Measurements from ENCODE around the gene PPFIA2.
A peak's percentile ranks its signal among the peaks of the same experiment; 100 is the strongest.

PPFIA2 gene

DNA sequence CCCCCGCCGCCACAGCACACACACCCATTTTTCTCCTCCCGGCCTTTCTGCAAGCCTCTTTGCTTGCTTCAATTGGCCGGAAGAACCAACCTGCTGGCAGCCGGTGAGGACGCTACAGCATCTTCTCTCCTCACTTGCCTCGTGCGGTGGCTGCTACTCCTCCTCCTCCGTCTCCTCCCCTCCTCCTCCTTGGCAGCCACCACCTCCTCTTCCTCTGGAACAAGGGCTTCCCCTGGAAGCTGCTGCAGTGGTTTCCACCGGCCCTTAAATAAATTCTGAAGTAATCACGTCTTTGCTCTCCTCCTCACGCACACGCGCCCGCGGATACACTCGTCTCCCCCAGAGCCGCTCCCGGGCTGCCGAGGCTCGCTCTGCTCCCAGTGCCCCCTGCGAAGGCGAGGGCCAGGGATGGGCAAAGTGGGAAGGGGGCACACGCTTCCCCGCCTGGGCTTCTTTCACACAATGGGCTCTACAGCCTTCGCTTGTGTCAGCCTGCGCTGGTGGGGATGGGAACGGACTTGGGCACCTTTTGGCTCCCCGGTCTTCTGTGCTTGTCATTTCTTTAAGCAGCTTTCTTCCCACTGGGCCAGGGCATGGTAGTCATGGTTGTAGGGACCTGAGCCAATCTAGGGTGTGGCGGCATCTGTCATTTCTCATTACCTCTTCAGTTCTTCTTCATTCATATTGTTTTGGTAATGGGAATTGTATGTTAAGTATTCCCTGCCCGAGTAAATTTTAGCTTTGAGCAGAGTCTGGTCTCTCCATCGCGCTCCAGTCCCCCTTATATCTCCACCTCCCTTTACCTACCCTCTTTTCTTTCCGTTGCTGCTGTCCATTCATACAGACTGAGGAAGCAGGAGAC is at the start of gene PPFIA2:
PPFIA2 (minus strand) TSS at position 161 of the 862 bp plus-strand sequence.
- DNase-seq: peak; percentile 5 to 30

DNA sequence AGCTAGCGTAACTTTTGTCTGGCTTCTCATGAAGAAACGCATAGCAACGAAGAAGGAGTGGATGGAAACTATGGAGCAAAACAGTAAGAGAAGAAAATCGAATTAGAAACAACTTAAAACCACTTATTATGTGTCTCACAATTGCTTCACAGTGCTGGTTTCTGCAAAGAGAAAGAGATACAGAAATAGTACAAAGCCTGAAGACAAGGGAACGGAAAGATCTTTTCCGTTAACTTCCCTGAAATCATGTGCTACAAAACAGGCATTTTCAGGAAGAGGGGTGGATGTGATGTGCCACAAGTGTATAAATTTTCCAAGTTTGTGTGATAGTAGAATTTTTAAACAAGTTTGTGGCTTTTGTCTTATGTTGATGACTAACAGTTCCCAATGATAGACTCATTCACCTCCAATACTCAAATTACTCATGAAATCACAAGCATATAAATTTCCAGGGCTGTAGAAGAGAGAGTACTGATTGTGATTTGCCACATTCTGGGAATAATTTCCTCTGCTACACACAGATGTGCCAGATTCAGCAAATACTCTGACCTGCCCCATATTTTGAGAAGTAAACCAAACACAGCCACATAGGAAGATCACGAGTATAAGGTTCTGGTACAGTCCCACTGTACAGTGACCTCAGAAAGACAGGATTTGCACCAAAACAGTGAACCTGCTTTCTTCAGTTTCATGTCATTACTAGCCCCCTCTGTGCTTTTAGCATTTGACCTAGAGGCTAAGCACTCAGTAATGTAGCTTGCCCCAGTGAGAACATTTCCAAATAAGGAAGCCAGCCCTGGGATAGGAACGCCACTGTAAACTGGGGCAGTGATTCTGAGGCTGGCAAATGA is 41.4 kb upstream of the PPFIA2 start:
- DNase-seq: no peak

DNA sequence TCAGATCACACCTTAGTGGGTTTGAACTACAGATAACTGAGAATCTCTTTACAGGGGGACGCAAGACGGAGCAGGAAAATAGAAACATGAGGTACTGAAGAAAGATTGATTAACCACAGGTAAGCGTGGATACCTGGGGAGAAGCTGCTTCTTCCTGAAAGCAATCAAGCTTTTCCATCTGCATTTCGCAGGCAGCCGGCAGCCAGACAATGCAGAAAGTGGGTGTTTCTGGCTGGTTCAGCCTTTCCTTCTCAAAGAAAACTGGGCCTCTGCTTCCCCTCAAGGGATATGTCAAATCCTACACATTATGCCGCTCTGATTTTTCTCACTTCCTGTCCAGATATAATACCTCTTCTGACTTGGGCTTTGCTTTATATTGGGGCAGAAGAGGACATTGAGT is 39.1 kb upstream of the PPFIA2 start:
- DNase-seq: no peak

DNA sequence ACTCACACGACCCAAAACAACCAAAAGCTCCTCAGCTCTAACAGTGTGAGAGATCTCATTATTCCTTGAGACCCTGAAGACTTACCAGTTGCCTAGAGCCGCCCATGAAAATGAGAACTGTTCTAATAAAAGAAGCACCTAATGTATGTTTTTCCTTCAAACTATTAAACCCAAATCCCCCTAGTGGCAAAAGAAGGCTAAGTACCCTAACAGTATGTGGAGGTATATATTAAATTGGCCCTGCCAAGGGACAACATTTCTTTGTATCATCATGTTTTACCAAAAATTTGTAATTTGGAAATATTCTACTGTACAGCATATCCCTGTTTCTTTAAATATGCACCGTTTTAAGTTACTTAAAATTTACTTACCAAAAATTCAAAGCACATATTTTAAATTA is 38.0 kb upstream of the PPFIA2 start:
- no peak for DNase-seq

DNA sequence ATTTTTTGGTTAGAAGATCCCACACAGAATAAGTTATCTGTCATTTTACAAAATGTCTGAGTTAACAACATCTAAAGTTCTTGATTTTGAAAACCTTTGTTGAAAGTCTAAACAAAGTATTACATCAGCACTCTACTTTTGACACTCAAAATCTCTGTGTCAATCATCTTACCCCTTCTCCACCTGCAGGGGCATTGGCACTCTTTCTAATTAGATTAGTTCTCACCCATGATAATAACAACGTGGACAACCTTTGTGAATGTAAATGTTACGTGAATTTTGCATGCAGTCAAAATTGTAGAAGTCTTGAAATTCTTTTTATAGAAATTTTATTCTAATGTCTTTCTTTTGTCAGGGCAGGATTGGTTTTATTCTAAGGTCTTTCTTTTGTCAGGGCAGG is 33.5 kb upstream of the PPFIA2 start:
- no peak for DNase-seq

DNA sequence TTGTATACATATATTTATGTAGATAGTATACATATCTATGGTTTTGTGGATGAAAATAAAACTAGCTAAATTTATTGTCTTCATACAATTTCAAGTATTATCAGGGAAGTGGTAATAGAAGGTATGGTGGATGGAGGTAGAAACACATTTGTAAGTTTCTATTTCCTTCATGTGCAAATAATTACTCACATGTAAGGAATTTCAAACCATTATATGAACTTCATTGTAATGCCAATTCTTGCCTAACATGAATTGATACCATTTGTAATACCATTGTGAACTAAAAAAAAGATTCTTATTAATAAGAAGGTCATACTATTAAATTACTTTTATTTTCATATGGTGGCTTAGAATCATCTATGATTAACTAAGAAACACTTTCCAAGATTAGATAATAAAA is 20.1 kb upstream of the PPFIA2 start:
- DNase-seq: no peak

DNA sequence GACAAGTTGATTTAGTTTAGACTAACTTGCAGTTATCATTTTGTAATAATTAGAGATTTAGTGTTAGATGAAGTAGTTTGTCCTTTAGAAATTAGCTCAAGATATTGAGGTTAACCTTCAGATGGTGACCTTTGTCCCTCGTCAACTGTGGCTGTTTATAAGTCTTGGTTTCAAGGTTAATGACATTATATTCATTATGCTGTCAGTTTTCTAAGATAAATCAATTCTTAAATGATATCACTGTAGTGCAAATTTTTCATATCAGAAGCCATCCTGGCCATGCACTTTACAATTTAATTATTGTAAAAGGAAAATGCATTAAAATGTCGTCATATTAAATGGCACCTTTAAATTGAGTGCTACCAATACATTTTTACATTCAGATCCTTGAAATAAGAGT is 19.6 kb upstream of the PPFIA2 start:
- no peak for DNase-seq

DNA sequence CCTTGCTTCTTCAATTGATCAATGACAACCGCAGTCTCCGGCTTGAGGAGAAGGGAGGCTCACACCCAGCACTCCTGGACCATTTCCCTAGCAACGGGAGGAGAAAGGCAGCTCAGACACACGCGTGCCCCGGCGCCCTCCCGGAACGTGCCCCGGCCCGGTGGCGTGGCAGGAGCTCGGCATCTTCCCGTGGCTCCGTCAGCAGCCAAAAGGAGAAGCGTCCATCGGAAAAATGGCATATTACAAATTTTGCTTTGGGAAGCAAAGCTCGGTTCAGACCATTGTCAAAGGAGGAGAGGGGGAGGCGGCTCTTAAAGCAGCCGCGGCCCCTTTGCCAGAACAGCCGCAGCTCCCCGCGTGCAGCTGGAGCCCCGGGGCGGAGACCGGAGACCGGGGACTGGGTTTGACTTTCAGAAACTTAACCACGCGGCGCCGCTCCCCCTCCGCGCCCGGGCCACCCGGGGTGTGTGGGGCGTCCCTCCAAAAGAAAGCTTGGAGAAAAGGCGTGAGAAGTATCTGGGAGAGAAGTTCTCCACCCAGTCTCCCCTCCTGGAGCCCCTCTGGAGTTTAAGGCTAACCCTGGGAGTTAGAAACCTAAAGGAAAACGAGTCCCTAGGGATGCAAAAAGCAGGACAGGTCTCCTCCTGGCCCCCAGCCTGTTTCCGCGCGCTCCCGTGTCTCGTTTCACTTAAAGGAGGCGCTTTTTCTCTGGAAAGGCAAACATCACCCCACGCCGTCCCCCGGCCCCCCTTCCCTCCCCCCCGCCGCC is 545 bp downstream of the PPFIA2 start:
- peak; percentile 13 to 16 for DNase-seq

DNA sequence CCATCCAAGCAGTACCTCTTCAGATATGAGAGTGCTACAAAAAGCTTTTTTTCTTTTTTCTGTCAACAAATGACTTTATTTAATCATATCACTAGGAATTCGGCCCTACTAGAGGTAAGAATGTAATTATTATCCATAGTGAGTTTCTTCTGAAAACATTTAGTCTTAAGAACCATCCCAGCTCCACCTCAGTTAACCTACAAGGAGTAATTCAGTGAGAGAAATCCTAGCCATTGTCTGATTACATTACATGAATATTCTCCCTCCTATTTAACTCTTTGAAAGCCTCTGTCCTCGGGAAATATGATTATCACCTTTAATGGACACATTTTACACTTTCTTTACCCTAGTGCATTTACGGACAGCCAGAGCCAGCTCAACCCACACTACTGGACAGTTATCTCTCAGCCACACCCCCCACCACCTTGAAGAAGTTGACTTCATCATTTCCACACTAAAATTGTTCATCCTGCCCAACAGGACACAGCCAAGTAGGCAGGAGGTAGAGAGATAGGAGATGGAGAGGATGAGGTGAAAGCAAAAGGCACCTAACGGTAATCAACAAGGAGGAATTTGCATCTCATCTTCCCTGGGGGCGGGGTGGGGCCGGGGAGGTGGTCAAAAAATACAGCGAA is 1.3 kb downstream of the PPFIA2 start:
- DNase-seq: no peak

DNA sequence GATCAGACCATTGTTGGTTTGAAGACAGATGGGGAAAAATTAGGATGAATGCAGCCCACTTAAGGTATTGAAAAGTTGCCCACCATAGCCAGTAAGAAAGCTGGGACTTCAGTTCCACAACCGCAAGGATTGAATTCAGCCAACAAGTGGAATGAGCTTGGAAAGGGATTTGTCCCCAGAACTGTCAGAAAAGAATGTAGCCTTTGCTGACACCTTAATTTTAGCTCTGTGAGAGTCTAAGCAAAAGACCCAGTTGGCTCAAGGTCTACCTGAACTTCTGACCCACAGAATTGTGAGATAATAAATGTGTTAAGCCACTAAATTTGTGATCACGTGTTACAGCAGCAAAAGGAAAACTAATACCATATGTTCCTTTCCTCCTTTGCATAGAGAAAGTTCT is 29.4 kb downstream of the PPFIA2 start:
- no peak for DNase-seq

DNA sequence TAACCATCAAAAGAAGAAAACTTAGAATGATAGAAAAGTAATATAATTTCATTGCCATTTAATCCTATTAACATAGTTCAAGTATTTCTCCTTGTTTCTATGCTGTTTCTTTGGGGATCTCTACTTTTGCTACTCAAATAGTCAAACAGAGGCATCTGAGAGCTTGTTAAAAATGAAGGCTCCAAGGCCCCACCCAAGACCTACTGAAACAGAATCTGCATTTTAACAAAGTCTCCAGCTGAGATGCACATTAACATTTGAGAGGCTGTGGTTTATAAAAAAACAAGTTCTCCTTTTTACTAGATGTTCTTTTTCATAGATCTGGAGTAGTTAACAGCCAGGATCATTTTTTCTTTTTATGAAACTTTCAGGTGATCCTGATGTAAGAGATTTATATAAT is 31.8 kb downstream of the PPFIA2 start:
- DNase-seq: no peak

DNA sequence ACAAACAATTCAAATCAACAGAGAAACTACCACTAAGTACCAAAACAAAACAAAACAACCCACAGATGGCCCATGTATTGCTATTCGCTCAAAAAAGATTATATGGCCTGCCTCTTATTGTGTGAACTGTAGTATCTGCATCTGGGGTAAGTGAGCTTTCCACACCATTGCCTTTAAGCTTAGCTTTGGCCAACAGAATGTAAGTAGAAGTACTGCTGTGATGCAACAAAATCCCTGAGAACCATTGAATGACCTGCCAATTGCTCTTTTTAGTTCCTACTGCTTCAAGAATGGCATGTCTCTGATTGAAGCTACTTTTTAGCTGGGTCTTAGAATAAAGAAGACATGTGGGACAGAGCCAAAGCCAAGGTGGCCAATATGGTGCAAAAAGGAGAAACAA is 32.5 kb downstream of the PPFIA2 start:
- DNase-seq: no peak

DNA sequence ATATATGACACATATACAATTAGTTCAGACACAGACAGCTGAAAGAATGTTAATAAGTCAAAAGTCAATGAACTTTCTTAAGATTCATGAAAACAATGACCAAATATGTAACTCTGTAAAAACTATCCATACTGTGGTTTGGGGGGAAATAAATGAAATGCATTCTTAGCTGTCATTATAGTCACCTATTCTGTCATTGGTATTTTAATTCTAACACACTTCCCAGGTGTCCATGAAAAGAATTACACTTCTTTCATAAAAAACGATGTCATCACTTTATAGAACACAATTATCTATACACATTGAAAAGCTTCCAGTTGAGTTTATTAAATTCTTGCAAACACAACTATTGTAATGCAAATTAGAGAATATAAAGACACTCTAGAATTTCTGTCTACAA is 35.8 kb downstream of the PPFIA2 start:
- DNase-seq: no peak

DNA sequence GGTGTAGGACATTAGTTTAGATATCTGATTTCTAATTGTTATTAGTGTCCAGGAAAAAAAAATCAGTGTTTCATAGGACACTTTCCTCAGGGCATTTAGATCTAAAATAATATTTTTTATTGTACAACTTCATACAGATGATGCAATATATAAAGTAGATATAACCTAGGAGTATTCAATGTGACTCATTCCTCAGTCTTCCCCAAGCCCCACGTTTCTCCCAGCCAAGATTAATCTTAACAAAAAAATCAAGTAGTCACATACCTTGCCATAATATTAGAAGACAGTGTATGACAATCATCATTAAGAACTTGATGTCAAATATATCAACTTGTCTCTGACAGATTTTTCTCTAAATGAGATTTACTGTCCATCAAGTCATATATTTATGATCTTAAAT is 37.1 kb downstream of the PPFIA2 start:
- DNase-seq: no peak

DNA sequence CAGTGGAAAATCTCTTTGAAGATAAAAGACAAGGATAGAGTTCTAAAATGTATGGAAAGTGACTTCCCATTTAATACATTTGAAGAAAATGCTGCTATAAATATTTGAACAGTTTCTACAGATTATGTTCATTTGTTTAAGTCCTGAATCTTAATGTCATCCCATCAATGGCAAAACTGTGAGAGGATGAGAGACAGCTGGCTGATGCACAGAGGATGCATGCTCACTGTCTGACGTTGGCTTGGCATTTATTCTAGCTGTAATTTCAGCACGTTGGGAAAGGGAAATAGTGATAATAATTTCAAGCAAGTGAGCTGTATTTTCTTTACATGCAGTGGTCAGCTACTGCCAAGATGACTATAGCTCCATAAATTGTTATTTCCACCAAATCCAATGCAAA is 40.5 kb downstream of the PPFIA2 start:
- DNase-seq: no peak

DNA sequence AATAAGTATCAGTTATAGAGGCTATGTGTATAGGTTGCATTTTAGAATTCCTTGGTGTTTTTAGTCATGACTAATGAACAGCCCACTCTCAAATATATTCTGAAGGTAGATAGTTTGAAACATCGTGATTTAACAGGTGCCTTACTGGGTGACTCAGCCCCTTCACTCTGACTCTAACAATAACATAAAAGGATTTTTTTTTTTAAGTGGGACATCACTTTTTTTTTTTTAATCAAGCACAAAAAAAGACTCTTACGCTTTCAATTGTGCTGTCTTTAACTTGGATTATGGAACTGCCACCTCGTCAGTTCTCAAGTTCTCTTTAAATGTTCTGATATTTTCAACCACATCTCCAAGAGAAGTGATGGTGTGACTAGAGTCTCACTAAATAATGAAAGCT is 46.6 kb downstream of the PPFIA2 start:
- no peak for DNase-seq

DNA sequence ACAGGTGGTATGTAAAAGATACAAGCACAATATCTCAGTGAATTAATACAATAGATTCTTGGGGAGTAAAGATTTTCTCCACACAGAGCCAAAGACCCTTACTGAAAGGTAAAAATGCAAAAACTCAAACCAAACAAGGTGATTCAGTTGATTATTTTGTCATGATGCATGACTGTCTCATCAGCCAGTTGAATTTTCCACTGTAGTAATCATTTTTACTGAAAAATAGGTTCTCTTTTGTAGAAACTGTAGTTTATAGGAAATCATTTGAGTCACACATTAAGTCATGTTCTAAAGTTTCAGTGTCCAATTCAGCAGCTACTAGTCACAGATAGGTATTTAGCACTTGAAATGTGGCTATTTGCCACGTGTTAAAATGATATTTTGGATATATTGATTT is 53.6 kb downstream of the PPFIA2 start:
- DNase-seq: no peak

DNA sequence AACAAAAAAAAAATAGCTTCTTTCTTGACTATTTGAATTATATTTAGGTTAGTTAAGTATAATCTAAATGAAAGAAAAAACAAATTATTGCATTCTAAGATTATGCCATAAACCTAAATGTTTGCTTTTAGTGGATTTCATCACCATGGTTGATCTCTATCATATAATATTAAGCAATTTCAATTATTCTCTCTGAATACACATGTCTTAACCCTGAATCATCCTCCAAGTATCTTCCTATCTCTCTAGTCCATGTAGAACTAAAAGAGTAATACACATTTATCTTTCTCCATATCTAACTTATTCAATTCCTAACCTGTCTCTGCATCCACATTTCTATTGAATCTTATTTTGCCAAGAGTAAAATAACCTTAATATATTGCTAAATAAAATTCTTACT is 59.6 kb downstream of the PPFIA2 start:
- DNase-seq: no peak

DNA sequence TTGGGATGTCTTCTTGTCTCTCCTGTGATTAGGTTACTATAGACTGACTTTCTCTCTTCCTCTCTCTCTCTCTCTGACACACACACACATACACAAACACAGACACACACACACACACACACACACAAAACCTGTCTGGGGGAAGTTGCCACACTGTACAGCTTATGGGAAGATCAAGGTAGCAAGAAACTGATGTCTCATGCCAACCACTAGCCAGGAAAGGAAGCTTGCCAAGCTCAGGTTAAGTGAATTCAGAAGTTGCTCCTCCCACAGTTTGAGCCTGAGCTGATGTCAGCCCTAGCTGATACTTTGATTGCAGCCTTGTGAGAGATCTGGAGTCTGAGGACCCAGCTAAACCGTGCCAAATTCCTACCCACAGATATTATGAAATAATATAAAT is 67.1 kb downstream of the PPFIA2 start:
- DNase-seq: no peak

DNA sequence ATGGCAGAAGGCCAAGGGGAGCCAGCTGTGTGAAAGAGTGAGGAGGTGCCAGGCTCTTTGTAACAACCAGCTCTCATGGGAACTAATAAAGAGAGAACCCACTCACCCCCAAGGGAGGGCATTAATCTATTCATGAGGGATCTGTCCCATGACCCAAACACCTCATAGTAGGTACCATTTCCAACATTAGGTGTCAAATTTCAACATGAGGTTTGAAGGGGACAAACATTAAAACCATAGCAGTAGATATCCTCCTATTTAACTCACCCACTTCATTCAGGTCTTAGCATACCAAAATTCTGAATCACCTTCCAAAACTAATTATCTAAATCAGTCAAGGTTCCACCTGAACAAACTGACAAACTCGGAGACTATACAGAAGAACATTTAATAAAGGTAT is 75.3 kb downstream of the PPFIA2 start:
- DNase-seq: no peak

DNA sequence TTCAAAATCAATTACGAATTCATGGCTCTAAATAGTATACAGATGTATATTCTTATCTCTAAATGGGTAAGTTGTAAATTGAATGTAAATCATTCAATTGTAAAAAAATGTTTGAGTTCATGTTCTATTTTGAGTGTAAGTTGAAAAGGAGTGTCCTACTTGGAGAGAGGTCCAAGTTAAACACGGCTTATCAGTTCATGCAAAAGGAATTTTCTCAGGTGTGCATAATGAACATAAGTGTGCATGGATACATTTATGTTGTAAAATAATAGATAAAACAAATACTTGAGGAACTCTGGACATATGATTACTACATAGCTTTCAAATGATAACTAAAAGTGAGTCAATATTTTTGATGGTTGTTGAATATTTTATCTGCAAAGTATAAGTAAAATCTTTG is 79.5 kb downstream of the PPFIA2 start:
- no peak for DNase-seq

DNA sequence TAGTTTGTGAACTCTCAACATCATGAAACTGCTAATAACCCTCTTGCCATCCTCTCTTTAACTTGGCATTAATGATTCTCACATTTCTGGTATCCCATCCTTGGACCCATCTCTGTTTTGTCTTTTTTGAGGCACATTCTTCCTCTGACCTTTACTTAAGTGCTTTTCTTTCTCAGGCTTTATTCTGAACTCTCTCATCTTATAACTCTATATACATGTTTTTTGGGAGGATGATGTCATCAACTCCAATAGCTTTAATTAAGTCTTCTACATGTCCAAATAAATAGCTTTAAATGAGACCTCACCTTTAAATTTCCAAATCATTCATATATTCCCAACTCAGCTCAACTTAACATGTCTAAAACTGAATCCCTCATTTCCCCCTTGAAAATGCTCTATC is 88.4 kb downstream of the PPFIA2 start:
- no peak for DNase-seq

DNA sequence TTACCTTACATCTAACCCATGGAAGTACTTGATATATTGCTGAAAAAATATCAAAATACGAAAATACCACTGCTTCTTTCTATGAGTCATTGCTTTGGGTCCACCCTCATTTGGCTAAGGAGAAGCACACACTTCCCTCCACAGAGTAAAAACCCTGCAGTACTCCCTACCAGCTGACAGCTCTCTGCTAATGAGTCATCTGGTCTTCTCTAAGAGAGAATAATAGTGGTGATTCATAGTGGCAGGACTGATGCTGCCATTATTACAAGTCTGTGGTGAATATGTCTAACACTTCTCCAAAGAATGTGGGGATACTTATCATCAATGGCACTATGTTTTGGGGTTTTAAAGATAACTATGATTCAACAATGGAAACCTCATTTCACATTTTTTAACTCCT is 90.7 kb downstream of the PPFIA2 start:
- peak in 1 of 2 experiments; percentile 18 for DNase-seq
